Measurements from ENCODE around the gene EVA1C.

GRCh38 chr21:32423320-32424190 is 11.0 kb downstream of the EVA1C start:
- TF ChIP-seq, protein P1, sequence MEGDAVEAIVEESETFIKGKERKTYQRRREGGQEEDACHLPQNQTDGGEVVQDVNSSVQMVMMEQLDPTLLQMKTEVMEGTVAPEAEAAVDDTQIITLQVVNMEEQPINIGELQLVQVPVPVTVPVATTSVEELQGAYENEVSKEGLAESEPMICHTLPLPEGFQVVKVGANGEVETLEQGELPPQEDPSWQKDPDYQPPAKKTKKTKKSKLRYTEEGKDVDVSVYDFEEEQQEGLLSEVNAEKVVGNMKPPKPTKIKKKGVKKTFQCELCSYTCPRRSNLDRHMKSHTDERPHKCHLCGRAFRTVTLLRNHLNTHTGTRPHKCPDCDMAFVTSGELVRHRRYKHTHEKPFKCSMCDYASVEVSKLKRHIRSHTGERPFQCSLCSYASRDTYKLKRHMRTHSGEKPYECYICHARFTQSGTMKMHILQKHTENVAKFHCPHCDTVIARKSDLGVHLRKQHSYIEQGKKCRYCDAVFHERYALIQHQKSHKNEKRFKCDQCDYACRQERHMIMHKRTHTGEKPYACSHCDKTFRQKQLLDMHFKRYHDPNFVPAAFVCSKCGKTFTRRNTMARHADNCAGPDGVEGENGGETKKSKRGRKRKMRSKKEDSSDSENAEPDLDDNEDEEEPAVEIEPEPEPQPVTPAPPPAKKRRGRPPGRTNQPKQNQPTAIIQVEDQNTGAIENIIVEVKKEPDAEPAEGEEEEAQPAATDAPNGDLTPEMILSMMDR (IDR thresholded peaks at IDR 0.05 in 2 of 3, conservative IDR thresholded peaks at IDR 0.05 in 1 of 3; ENCODE audit: control insufficient read depth in 2 of 3, extremely low read depth in 1 of 3, insufficient read depth in 1 of 3, low read depth in 3 of 3, low read length in 3 of 3): no peak
- TF ChIP-seq CEBPB (IDR thresholded peaks at IDR 0.05; ENCODE audit: borderline replicate concordance in 1 of 2, low read depth in 2 of 2, low read length in 2 of 2): no peak
- TF ChIP-seq PKNOX1 (IDR thresholded peaks at IDR 0.05): no peak
- TF ChIP-seq SMC3 (IDR thresholded peaks at IDR 0.05; ENCODE audit: borderline replicate concordance, low read length): no peak
- no peak for TF ChIP-seq ATF2 (IDR thresholded peaks at IDR 0.05; ENCODE audit: low read length)
- TF ChIP-seq, protein P2, sequence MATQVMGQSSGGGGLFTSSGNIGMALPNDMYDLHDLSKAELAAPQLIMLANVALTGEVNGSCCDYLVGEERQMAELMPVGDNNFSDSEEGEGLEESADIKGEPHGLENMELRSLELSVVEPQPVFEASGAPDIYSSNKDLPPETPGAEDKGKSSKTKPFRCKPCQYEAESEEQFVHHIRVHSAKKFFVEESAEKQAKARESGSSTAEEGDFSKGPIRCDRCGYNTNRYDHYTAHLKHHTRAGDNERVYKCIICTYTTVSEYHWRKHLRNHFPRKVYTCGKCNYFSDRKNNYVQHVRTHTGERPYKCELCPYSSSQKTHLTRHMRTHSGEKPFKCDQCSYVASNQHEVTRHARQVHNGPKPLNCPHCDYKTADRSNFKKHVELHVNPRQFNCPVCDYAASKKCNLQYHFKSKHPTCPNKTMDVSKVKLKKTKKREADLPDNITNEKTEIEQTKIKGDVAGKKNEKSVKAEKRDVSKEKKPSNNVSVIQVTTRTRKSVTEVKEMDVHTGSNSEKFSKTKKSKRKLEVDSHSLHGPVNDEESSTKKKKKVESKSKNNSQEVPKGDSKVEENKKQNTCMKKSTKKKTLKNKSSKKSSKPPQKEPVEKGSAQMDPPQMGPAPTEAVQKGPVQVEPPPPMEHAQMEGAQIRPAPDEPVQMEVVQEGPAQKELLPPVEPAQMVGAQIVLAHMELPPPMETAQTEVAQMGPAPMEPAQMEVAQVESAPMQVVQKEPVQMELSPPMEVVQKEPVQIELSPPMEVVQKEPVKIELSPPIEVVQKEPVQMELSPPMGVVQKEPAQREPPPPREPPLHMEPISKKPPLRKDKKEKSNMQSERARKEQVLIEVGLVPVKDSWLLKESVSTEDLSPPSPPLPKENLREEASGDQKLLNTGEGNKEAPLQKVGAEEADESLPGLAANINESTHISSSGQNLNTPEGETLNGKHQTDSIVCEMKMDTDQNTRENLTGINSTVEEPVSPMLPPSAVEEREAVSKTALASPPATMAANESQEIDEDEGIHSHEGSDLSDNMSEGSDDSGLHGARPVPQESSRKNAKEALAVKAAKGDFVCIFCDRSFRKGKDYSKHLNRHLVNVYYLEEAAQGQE (IDR thresholded peaks at IDR 0.05; ENCODE audit: low read depth, low read length): no peak
- TF ChIP-seq, protein P3, sequence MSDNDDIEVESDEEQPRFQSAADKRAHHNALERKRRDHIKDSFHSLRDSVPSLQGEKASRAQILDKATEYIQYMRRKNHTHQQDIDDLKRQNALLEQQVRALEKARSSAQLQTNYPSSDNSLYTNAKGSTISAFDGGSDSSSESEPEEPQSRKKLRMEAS (IDR thresholded peaks at IDR 0.05; ENCODE audit: low read depth, low read length): no peak
- no peak for TF ChIP-seq SMAD1 (IDR thresholded peaks at IDR 0.05; ENCODE audit: low read depth, partially characterized antibody)
- TF ChIP-seq EP300 (IDR thresholded peaks at IDR 0.05; ENCODE audit: borderline replicate concordance in 1 of 2, control insufficient read depth in 1 of 2, low read depth in 2 of 2, low read length in 2 of 2): no peak
- no peak for TF ChIP-seq STAT3 (IDR thresholded peaks at IDR 0.05; ENCODE audit: low read depth, low read length)
- TF ChIP-seq ZBTB11 (CRISPR knock-in tag; IDR thresholded peaks at IDR 0.05): no peak
- no peak for TF ChIP-seq BMI1 (IDR thresholded peaks at IDR 0.05; ENCODE audit: borderline replicate concordance)
- no peak for TF ChIP-seq RFX5 (IDR thresholded peaks at IDR 0.05; ENCODE audit: low read depth, low read length)
